HepG2 (cell line): ENCODE data around the gene ETS2. TPM values are rescaled to one million over a fixed set of nuclear protein-coding genes. Genes with fewer than 3 reads are reported as not detected.

Source experiments
- ATAC-seq: fragments of 200-7000 bp; cut with Tn5 transposase; 3 replicates; pipeline ENCODE4 v1.9.1; 2020; ENCODE audit warnings: mild to moderate bottlenecking, moderate library complexity
- BruUV-seq: library from RNA; stranded (reverse); fragments of 400-500 nt; replicated peaks from 2 replicates; lab custom pipeline; 2021; lab: Mats Ljungman, UMichigan
- CTCF ChIA-PET: fragments of 300-600 bp; formaldehyde crosslinking; extraction: SDS; loops from one replicate; lab custom pipeline; 2021; ENCODE audit warnings: low total read pairs, inconsistent platforms, low intra/inter-chr PET ratio; lab: Yijun Ruan, JAX
- POLR2A ChIA-PET: fragments of 350-600 bp; sonication (Branson Sonifier 250); formaldehyde crosslinking; loops from one replicate; lab custom pipeline; 2020; ENCODE audit warnings: antibody characterized with exemption, inconsistent platforms; lab: Yijun Ruan, JAX
- DNase-seq: peaks from one replicate; pipeline ENCODE4 v3.0.0-alpha.2; 2015; ENCODE audit warnings: low spot score
- FAIRE-seq: peaks from 3 replicates; lab custom pipeline; 2011; peaks lifted over from hg19 to GRCh38; lab: Jason Lieb, UNC
- H2AFZ ChIP-seq: one replicate; pipeline ENCODE4 v1.6.1; 2011; ENCODE audit warnings: low read length, inconsistent platforms
- H3K27ac ChIP-seq: fragments of 300-600 bp; 3 replicates; pipeline ENCODE4 v1.8.0; 2011; ENCODE audit warnings: mixed run types, mild to moderate bottlenecking, mixed read lengths, low read length, inconsistent platforms; ENCODE audit not compliant: insufficient read depth; ENCODE audit errors: extremely low read length
- H3K27me3 ChIP-seq, 2 experiments: fragments of 200-600 bp in 1 of 2; 2 replicates in 1 of 2; 3 replicates in 1 of 2; pipeline versions ENCODE4 v1.6.0 to v1.8.0; 2011; ENCODE audit warnings: low read length in 2 of 2, mild to moderate bottlenecking in 2 of 2, moderate library complexity in 2 of 2, inconsistent platforms in 1 of 2; ENCODE audit not compliant: insufficient read depth in 2 of 2, control insufficient read depth in 1 of 2
- H3K36me3 ChIP-seq, 2 experiments: fragments of 200-600 bp in 1 of 2; replicated peaks in 1 of 2; 2 replicates in 1 of 2; 3 replicates in 1 of 2; pipeline versions ENCODE4 v1.5.1 to v1.8.0; 2011; ENCODE audit warnings: low read length in 2 of 2, inconsistent platforms in 1 of 2; ENCODE audit not compliant: insufficient read depth in 2 of 2, control insufficient read depth in 1 of 2
- H3K4me1 ChIP-seq: 2 replicates; pipeline ENCODE4 v1.5.1; 2012; ENCODE audit warnings: low read length, inconsistent platforms; ENCODE audit not compliant: insufficient read depth
- H3K4me2 ChIP-seq: 2 replicates; pipeline ENCODE4 v1.6.0; 2011; ENCODE audit warnings: low read depth, low read length, inconsistent platforms
- H3K4me3 ChIP-seq, 3 experiments: fragments of 200-600 bp in 1 of 3; sonication (generic), shearing (Covaris generic) in 1 of 3; replicated peaks in 1 of 3; 2 replicates each; pipeline ENCODE4 v1.5.1; 2011 to 2016; ENCODE audit warnings: low read length in 3 of 3, inconsistent platforms in 2 of 3, low read depth in 2 of 3, mild to moderate bottlenecking in 2 of 3, control low read depth in 1 of 3, mixed read lengths in 1 of 3; ENCODE audit not compliant: insufficient read depth in 1 of 3
- H3K79me2 ChIP-seq: one replicate; pipeline ENCODE4 v1.6.1; 2011; ENCODE audit warnings: low read length, inconsistent platforms; ENCODE audit not compliant: insufficient read depth
- H3K9ac ChIP-seq: 2 replicates; pipeline ENCODE4 v1.6.0; 2011; ENCODE audit warnings: mild to moderate bottlenecking, low read depth, low read length, inconsistent platforms; ENCODE audit not compliant: insufficient read depth
- H3K9me3 ChIP-seq: 2 replicates; pipeline ENCODE4 v1.5.1; 2012; ENCODE audit warnings: mild to moderate bottlenecking, low read length
- H4K20me1 ChIP-seq: 2 replicates; pipeline ENCODE4 v1.6.0; 2011; ENCODE audit warnings: inconsistent platforms, mild to moderate bottlenecking, low read length, moderate library complexity; ENCODE audit not compliant: insufficient read depth
- CBFB ChIP-seq: sonication (generic); formaldehyde crosslinking; IDR thresholded peaks from 2 replicates; pipeline ENCODE4 v1.4.0; 2020; ENCODE audit warnings: missing genetic modification reagents
- CBX2 ChIP-seq, 2 experiments: fragments of 200-600 bp in 1 of 2; sonication (generic); formaldehyde crosslinking in 1 of 2; IDR thresholded peaks; 2 replicates each; pipeline versions ENCODE4 v1.7.0 to v1.8.1; 2018 to 2022; ENCODE audit warnings: low read depth in 2 of 2, low read length in 1 of 2, mild to moderate bottlenecking in 1 of 2, missing genetic modification reagents in 1 of 2
- HOXA7 ChIP-seq: sonication (generic); formaldehyde crosslinking; IDR thresholded peaks from 2 replicates; pipeline ENCODE4 v1.8.1; 2022; ENCODE audit warnings: mild to moderate bottlenecking, missing genetic modification reagents, moderate library complexity
- PRDM4 ChIP-seq: sonication (generic); formaldehyde crosslinking; IDR thresholded peaks from 2 replicates; pipeline ENCODE4 v1.9.0; 2021; ENCODE audit warnings: missing genetic modification reagents, borderline replicate concordance
- SP1 ChIP-seq, 2 experiments: fragments of 450-650 bp in 1 of 2; sonication (generic) in 1 of 2; formaldehyde crosslinking in 1 of 2; IDR thresholded peaks; 2 replicates each; pipeline versions ENCODE4 v1.4.0 to v1.6.1; 2016 to 2020; ENCODE audit warnings: missing genetic modification reagents in 1 of 2
- TCF7L2 ChIP-seq: IDR thresholded peaks from 2 replicates; pipeline ENCODE4 v1.6.1; 2011; ENCODE audit warnings: mild to moderate bottlenecking, low read depth, low read length, moderate library complexity
- ZNF275 ChIP-seq: sonication (generic); formaldehyde crosslinking; IDR thresholded peaks from 2 replicates; pipeline ENCODE4 v1.8.0; 2022; ENCODE audit warnings: missing genetic modification reagents, mild to moderate bottlenecking, inconsistent platforms, borderline replicate concordance
- ZNF337 ChIP-seq: sonication (generic); formaldehyde crosslinking; IDR thresholded peaks from 2 replicates; pipeline ENCODE4 v1.5.1; 2020; ENCODE audit warnings: missing genetic modification reagents, low read depth, mild to moderate bottlenecking, borderline replicate concordance
- whole genome bisulfite sequencing: methylation state at CpG from one replicate; pipeline ENCODE4 v1.1.6; 2017; ENCODE audit warnings: low lambda C conversion rate; 5-methylcytosine and 5-hydroxymethylcytosine counted together
- in situ Hi-C: cut with HindIII; loops from 2 replicates; pipeline ENCODE4 v1.10.0; 2017; ENCODE audit warnings: low pct_unique_long_range_greater_than_20kb; ENCODE audit not compliant: extremely low pct_ligation_motif_present
- intact Hi-C: fragments of 100-400 bp; cut with micrococcal nuclease; formaldehyde crosslinking; loops from one replicate; pipeline ENCODE4 v1.10.0; 2022; ENCODE audit not compliant: unreplicated experiment
- polyA plus RNA-seq, 8 experiments: library from polyadenylated mRNA; depleted of rRNA in 3 of 8; stranded (reverse) in 7 of 8; unstranded in 1 of 8; fragments of >200 nt; fragmentation: Illumina TruSeq in 4 of 8; extraction: Trizol in 4 of 8; gene quantifications; 2 replicates each; pipeline versions ENCODE4 v1.2.1 to v1.2.3, GENCODE V29; 2011 to 2016; ENCODE audit warnings: low read depth in 4 of 8, missing spikeins in 1 of 8, mixed read lengths in 1 of 8; ENCODE audit not compliant: insufficient read depth in 1 of 8
- total RNA-seq, 5 experiments: library from RNA; depleted of rRNA; stranded (reverse); fragments of >200 nt; fragmentation: Illumina TruSeq; extraction: Trizol; gene quantifications; 2 replicates each; pipeline ENCODE4 v1.2.3, GENCODE V29; 2016; ENCODE audit warnings: low read depth in 1 of 5

Gene ETS2
- total and polyA plus RNA-seq, 2 of the 13 experiments (the other 11 are each of a cell fraction or from before 2014, with no cell fraction given), result 24.6 to 64.4 TPM

DNA sequence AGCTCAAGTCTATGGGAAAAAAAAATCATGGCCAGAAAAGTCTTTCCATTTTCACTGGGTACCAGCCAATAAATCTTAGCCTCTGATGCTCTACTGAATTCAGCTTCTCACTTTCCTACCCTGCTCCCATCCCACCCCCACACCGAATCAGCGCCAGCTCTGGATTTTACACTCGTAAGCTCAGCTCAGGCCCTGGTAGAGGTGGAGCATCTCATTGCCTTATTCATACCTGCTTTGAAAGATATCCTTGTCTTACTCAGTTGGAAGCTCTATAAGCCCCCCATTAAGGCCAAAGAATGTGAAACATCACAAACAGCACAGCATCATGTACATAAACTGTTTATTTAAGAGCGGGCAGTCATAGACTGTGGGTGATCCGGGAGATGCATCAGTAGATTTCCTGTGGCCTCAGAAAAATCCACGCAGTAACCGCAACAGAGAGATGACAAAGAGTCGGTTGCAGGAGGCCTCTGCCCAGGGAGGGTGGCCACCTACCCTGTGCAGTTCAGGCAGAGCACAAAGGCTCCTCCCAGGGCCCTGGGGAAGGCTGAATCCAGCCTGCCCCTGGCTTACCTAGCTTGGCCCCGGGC is 36.4 kb upstream of the ETS2 start:
- Histone ChIP-seq H3K4me1 (peaks cover 40% of the 10 kb centered on the region), H2AFZ (no peak overlapping the region), H4K20me1 (no peaks in the 10 kb centered on the region), H3K4me2 (no peak overlapping the region), H3K79me2 (no peaks in the 10 kb centered on the region), H3K9ac (no peak overlapping the region), H3K27me3 (peaks cover 0 to 27% of the 10 kb centered on the region in 2 experiments; a peak in 3 of 5 replicates), H3K36me3 (no peaks in the 10 kb centered on the region), H3K4me3 (no peak overlapping the region), H3K9me3 (no peaks in the 10 kb centered on the region), H3K27ac (no peak overlapping the region)
- ATAC-seq (no peak; the same call in 2 of the 3 replicates), DNase-seq (no peak), FAIRE-seq (no peak)
- ChIA-PET CTCF (no interaction called here), POLR2A (interaction anchor here (2.8 kb wide), 1 partner anchor 18 kb away, joined by 7 read pairs; no protein-coding TSS in a partner anchor)
- TF ChIP-seq ZNF337 (CRISPR knock-in tag) (no peak), ZNF275 (CRISPR knock-in tag) (no peak), CBFB (CRISPR knock-in tag) (no peak), PRDM4 (CRISPR knock-in tag) (no peak), CBX2 (IDR thresholded peaks at IDR 0.05; ENCODE audit: low read depth, low read length) (0 out of 2 replicates have a peak, but pooled peaks have one; percentile 48), CBX2 (CRISPR knock-in tag; IDR thresholded peaks at IDR 0.05; ENCODE audit: low read depth) (no peak), TCF7L2 (no peak), SP1 (IDR thresholded peaks at IDR 0.05) (no peak), SP1 (CRISPR knock-in tag; IDR thresholded peaks at IDR 0.05) (no peak), HOXA7 (CRISPR knock-in tag) (no peak)
- BruUV-seq, result no TSS peak
- intact Hi-C loops, result no loop called here
- in situ Hi-C loops, result no loop called here
- 38% methylated on average over 9 of the region's 9 CpGs for WGBS
